Measurements from ENCODE around the gene AMMECR1L.

- TF ChIP-seq CTCF (IDR thresholded peaks at IDR 0.05), result no peak
- no peak for TF ChIP-seq EP300 (IDR thresholded peaks at IDR 0.05; ENCODE audit: low read depth)
Observed at GRCh38 chr2:127877626-127878025, 8.1 kb downstream of the AMMECR1L start.
